SK-N-SH (cell line): ENCODE measurements around the gene PAAF1.

Experiments used
- CTCF ChIP-seq: fragments of 200-600 bp; sonication (generic); IDR thresholded peaks from 2 replicates; pipeline ENCODE4 v1.6.1; 2017; ENCODE audit warnings: antibody characterized with exemption, mild to moderate bottlenecking, moderate library complexity
- EP300 ChIP-seq, 2 experiments: IDR thresholded peaks; 2 replicates each; pipeline versions ENCODE4 v1.4.0 to v1.6.1; 2012; ENCODE audit warnings: borderline replicate concordance in 1 of 2, low read depth in 1 of 2, low read length in 1 of 2

- TF ChIP-seq EP300 (IDR thresholded peaks at IDR 0.05; ENCODE audit: borderline replicate concordance in 1 of 2, low read depth in 1 of 2, low read length in 1 of 2): no peak
- peak; percentile 38; the same call in 1 of the 2 replicates for TF ChIP-seq CTCF
Observed at GRCh38 chr11:73907191-73907590, 30.4 kb downstream of the PAAF1 start.
